GM18505 (cell line): ENCODE results near the gene JAKMIP1.

ENCODE experiments used
- ATAC-seq: cut with Tn5 transposase; IDR thresholded peaks from one replicate; pipeline ENCODE4 v1.9.1; 2021; ENCODE audit not compliant: unreplicated experiment
- POLR2A ChIP-seq: IDR thresholded peaks from 4 replicates; pipeline ENCODE4 v1.6.1; 2011; ENCODE audit warnings: borderline replicate concordance; ENCODE audit not compliant: insufficient read depth, insufficient read length; ENCODE audit errors: extremely low read depth

JAKMIP1 gene

GRCh38 chr4:6200011-6200921 lies at the start of gene JAKMIP1:
Gene JAKMIP1, minus strand, starts transcription at chr4:6200549. Its CDS starts 87,699 bp downstream, at chr4:6112850.
- peak; percentile 62 for TF ChIP-seq POLR2A
- peak; percentile 82 for ATAC-seq

- no peak for ATAC-seq
- TF ChIP-seq POLR2A: no peak
Observed at GRCh38 chr4:6248394-6248793, 48.0 kb upstream of the JAKMIP1 start.

DNA sequence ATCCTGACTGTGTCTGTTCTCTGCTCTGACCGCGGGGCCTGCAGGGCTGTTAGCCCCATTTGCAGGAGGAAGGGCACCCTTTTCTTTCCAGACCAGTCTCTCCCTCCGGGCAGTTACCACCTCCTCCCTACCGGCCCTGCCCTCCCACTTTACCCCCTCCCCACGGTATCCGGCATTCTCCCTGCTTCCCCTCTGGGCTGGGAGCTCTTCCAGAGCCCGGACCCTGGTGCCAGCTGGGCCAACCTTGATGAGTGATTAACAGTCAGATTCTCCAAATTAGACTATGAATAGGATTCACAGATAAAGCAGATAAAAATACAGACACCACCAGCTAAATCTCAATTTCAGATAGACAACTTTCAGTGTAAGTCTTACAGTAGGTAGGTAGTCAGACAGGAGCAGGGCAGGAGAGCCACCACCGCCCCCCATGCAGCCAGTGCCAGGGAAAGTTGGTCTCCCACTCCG lies 45.9 kb upstream of the JAKMIP1 start:
- no peak for ATAC-seq
- TF ChIP-seq POLR2A: no peak

GRCh38 chr4:6245246-6246169 lies 45.2 kb upstream of the JAKMIP1 start:
- no peak for TF ChIP-seq POLR2A
- no peak for ATAC-seq

GRCh38 chr4:6242271-6243029 lies 42.1 kb upstream of the JAKMIP1 start:
- no peak for TF ChIP-seq POLR2A
- ATAC-seq: no peak

DNA sequence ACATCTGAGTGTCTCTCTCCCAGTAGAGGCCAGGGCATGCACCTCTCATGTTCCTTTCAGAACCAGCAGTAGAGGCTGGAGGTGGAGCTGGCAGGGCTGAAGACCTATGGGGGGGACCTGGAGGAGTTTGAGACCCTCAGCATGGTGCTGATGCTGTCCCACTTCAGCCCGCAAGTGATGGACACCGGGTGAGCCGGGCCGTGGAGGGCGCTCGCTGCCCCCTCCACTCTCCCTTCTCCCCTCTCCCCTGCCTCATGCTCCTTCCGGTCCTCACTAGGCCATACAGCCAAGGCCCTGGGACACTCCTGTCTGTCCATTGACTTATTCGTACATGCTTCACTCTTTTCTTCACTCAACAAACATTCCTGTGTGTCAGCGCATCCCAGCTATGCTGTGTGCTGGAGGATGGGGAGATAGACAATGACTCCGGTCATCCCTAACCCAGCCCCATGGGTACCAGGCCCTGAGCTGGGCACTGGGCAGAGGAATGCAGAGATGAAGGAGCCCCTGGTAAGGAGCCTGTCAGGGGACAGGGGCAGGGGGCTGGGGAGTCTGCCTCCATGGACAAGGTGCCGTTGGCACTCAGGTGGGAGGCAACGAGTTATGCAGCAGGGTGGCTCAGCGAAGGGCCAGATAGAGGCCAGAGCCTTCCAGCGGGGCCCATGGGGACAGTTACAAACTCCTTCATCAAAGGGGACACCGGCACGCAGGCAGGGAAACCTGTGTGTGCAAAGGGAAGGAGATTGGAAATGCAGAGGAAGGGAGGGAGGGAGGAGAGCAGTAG lies 40.9 kb upstream of the JAKMIP1 start:
- ATAC-seq: no peak
- no peak for TF ChIP-seq POLR2A

DNA sequence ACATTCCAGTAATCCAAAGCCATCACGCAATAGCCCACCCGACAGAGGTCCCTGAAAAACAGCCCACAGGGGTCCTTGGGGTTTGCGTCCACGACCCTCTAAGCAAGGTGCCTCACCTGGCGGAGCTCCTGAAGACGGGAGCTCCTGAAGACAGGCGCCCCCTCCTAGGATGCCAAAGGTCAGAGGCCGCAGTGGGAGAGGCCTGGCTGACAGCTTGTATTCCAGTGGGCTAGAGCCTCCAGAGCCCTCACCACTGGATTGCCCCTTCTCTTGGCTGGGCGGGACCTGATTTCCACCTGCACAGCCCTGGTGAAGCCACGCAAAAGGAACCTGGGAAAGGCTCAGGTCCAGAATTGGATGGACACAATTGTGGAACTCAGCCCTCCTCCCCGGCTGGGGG lies 39.6 kb upstream of the JAKMIP1 start:
- ATAC-seq: no peak
- TF ChIP-seq POLR2A: no peak

DNA sequence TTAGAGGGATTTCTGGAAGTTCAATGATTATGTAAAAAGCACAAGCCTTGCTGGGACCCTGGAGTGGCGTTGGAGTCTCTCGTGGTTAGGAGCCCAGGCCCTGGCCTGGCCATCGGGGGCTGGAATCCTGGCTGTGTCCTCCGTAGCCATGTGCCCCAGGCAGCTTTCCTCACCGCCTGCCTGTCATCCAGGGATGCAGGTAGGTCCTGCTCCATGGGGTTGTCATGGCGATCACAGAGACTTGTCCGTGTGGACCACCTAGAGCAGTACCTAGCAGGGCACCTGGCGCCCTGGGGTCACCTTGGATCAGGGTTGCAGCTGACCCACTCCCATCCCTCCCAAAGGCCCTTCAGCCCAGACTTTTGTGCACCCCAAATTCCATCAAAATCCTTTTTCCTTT lies 39.1 kb upstream of the JAKMIP1 start:
- ATAC-seq: no peak
- no peak for TF ChIP-seq POLR2A

GRCh38 chr4:6236816-6237390 lies 36.6 kb upstream of the JAKMIP1 start:
- no peak for TF ChIP-seq POLR2A
- no peak for ATAC-seq

DNA sequence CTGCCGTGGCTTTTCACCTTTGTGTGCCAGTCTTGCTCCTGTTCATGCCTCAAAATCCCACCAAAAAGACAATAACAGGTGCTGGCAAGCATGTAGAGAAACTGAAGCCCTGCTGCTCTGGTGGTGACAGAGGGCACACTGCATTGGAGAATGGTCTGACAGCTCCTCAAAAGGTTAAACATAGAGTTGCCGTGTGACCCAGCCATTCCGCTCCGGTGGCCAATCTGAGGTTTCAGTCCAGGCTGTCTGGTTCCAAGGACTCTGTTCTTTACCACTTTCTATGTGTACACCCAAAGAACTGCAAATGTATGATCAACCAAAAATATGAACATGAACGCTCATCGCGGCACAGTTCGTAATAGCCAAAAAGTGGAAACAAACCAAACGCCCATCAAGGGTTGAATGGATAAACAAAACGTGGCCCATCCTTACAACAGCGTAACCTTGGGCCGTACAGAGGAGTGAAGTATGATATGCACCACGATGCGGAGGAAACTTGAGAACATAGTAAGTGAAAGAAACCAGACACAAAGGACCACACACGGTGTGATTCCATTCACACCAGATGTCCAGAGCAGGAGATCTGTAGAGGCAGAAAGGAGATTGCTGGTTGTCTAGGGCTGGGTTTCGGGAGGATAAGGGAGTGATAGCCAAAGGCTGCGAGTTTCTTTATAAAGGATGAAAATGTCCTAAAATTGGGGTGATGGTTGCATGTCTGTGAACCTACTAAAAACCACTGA lies 35.7 kb upstream of the JAKMIP1 start:
- no peak for ATAC-seq

GRCh38 chr4:6235012-6235411 lies 34.7 kb upstream of the JAKMIP1 start:
- ATAC-seq: no peak
- no peak for TF ChIP-seq POLR2A

More for the DNA sequence above, 35.7 kb upstream of the JAKMIP1 start:
- TF ChIP-seq POLR2A: no peak
